ENCODE data around the gene GRPR. TPM values are rescaled to one million over a fixed set of nuclear protein-coding genes. Genes with fewer than 3 reads are reported as not detected.
A peak's percentile ranks its signal among the peaks of the same experiment; 100 is the strongest.

The GRPR gene
- total and polyA plus RNA-seq, 10 of the 15 experiments (the other 5 are each of a cell fraction or from before 2014, with no cell fraction given): 0.10 to 3.7 (median 0.21) TPM; not detected in 1

DNA sequence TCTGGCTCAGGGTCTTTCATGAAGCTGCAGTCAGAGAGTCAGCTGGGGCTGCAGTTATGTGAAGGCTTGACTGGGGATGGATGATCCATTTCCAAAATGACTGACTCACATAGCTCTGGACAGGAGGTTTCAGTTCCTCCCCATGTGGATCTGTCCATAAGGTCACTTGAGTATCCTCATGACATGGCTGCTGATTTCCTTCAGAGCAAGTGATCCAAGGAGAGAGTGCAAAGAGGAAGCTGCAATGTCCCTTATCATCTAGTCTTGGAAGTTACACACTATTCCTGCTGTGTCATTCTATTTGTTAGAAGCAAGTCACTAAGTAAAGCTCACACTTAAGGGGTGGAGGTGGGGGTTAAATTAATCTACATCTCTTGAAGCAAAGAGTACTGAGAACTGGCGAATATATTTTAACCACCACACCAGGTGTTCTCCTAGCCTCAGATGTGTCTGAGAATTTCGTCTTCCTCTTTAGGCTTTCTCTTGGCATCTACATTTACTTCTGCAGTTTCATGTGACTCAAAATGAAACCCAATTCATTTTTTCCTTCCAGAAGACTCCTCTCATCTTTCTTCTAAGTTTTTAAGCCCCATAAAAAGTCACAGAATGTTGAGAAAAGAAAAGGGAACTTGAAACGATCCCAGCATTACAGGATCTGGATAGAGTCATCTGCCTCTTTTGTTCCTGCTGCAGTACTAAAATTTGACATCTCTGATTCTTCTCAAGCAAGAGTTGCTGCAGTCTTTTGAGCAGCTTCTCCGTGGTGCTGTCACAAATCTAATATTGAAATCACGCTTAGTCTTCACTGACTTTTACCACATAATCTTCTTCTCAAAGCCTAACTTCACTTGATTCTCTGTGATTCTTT lies 3.8 kb upstream of the GRPR start (continued):
- 0 out of 2 replicates have a peak, but pooled peaks have one; percentile 20 for TF ChIP-seq CBFB (IDR thresholded peaks at IDR 0.05; ENCODE audit: low read depth)
- no peak for TF ChIP-seq RBBP5 (conservative IDR thresholded peaks at IDR 0.05)
- TF ChIP-seq, protein P1, sequence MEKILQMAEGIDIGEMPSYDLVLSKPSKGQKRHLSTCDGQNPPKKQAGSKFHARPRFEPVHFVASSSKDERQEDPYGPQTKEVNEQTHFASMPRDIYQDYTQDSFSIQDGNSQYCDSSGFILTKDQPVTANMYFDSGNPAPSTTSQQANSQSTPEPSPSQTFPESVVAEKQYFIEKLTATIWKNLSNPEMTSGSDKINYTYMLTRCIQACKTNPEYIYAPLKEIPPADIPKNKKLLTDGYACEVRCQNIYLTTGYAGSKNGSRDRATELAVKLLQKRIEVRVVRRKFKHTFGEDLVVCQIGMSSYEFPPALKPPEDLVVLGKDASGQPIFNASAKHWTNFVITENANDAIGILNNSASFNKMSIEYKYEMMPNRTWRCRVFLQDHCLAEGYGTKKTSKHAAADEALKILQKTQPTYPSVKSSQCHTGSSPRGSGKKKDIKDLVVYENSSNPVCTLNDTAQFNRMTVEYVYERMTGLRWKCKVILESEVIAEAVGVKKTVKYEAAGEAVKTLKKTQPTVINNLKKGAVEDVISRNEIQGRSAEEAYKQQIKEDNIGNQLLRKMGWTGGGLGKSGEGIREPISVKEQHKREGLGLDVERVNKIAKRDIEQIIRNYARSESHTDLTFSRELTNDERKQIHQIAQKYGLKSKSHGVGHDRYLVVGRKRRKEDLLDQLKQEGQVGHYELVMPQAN (conservative IDR thresholded peaks at IDR 0.05): no peak
- no peak for TF ChIP-seq NR2C1 (IDR thresholded peaks at IDR 0.05)
- TF ChIP-seq RAD51 (IDR thresholded peaks at IDR 0.05): no peak
- no peak for TF ChIP-seq NBN (IDR thresholded peaks at IDR 0.05)
- TF ChIP-seq ZBED1 (IDR thresholded peaks at IDR 0.05; ENCODE audit: borderline replicate concordance): peak; percentile 62; the same call in 1 of the 2 replicates
- peak; percentile 27; the same call in 1 of the 2 replicates for TF ChIP-seq ATF7 (IDR thresholded peaks at IDR 0.05; ENCODE audit: low read depth)
- TF ChIP-seq ZNF274 (IDR thresholded peaks at IDR 0.05; ENCODE audit: insufficient read depth, insufficient read length): no peak
- TF ChIP-seq SUZ12 (IDR thresholded peaks at IDR 0.05; ENCODE audit: unreplicated experiment): no peak
- TF ChIP-seq YBX1 (IDR thresholded peaks at IDR 0.05): no peak
- peak; percentile 57; the same call in 1 of the 2 replicates for TF ChIP-seq MEF2A (IDR thresholded peaks at IDR 0.05; ENCODE audit: insufficient read depth, low read depth, low read length)
- TF ChIP-seq ZNF622 (IDR thresholded peaks at IDR 0.05): no peak
- TF ChIP-seq BRCA1 (IDR thresholded peaks at IDR 0.05; ENCODE audit: low read depth, low read length): no peak
- TF ChIP-seq SMARCA5 (IDR thresholded peaks at IDR 0.05): no peak
- TF ChIP-seq, protein P2, sequence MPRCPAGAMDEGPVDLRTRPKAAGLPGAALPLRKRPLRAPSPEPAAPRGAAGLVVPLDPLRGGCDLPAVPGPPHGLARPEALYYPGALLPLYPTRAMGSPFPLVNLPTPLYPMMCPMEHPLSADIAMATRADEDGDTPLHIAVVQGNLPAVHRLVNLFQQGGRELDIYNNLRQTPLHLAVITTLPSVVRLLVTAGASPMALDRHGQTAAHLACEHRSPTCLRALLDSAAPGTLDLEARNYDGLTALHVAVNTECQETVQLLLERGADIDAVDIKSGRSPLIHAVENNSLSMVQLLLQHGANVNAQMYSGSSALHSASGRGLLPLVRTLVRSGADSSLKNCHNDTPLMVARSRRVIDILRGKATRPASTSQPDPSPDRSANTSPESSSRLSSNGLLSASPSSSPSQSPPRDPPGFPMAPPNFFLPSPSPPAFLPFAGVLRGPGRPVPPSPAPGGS (IDR thresholded peaks at IDR 0.05; ENCODE audit: borderline replicate concordance, insufficient read depth, low read depth, low read length, poor library complexity, severe bottlenecking): peak; percentile 8
- TF ChIP-seq, protein P3, sequence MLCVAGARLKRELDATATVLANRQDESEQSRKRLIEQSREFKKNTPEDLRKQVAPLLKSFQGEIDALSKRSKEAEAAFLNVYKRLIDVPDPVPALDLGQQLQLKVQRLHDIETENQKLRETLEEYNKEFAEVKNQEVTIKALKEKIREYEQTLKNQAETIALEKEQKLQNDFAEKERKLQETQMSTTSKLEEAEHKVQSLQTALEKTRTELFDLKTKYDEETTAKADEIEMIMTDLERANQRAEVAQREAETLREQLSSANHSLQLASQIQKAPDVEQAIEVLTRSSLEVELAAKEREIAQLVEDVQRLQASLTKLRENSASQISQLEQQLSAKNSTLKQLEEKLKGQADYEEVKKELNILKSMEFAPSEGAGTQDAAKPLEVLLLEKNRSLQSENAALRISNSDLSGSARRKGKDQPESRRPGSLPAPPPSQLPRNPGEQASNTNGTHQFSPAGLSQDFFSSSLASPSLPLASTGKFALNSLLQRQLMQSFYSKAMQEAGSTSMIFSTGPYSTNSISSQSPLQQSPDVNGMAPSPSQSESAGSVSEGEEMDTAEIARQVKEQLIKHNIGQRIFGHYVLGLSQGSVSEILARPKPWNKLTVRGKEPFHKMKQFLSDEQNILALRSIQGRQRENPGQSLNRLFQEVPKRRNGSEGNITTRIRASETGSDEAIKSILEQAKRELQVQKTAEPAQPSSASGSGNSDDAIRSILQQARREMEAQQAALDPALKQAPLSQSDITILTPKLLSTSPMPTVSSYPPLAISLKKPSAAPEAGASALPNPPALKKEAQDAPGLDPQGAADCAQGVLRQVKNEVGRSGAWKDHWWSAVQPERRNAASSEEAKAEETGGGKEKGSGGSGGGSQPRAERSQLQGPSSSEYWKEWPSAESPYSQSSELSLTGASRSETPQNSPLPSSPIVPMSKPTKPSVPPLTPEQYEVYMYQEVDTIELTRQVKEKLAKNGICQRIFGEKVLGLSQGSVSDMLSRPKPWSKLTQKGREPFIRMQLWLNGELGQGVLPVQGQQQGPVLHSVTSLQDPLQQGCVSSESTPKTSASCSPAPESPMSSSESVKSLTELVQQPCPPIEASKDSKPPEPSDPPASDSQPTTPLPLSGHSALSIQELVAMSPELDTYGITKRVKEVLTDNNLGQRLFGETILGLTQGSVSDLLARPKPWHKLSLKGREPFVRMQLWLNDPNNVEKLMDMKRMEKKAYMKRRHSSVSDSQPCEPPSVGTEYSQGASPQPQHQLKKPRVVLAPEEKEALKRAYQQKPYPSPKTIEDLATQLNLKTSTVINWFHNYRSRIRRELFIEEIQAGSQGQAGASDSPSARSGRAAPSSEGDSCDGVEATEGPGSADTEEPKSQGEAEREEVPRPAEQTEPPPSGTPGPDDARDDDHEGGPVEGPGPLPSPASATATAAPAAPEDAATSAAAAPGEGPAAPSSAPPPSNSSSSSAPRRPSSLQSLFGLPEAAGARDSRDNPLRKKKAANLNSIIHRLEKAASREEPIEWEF (IDR thresholded peaks at IDR 0.05; ENCODE audit: insufficient replicate concordance, low read depth, low read length): no peak
- 0 out of 2 replicates have a peak, but pooled peaks have one; percentile 32 for TF ChIP-seq PML (IDR thresholded peaks at IDR 0.05; ENCODE audit: low read length)
- TF ChIP-seq POU2F2 (IDR thresholded peaks at IDR 0.05; ENCODE audit: borderline replicate concordance, low read depth, low read length): no peak
- TF ChIP-seq STAT3 (IDR thresholded peaks at IDR 0.05; ENCODE audit: low read depth, low read length): no peak
- no peak for TF ChIP-seq NRF1 (conservative IDR thresholded peaks at IDR 0.05; ENCODE audit: low read depth, low read length)
- no peak for TF ChIP-seq PAX8 (IDR thresholded peaks at IDR 0.05)
